Endothelial cell of umbilical vein (primary cell): ENCODE measurements around the gene LMAN1L. TPM values are rescaled to one million over a fixed set of nuclear protein-coding genes. Genes with fewer than 3 reads are reported as not detected.
A peak's percentile ranks its signal among the peaks of the same experiment; 100 is the strongest.

Source experiments
- BruUV-seq: library from RNA; stranded (reverse); fragments of 400-500 nt; replicated peaks from 2 replicates; lab custom pipeline; 2021; lab: Mats Ljungman, UMichigan
- CTCF ChIA-PET: fragments of 300-600, 350-600 bp; sonication (Branson Sonifier 250); formaldehyde crosslinking; loops from one replicate; lab custom pipeline; 2021; ENCODE audit warnings: antibody characterized with exemption, inconsistent platforms; lab: Charles Lee
- POLR2A ChIA-PET: fragments of 300-600, 350-600 bp; sonication (Branson Sonifier 250); formaldehyde crosslinking; loops from one replicate; lab custom pipeline; 2021; ENCODE audit warnings: antibody characterized with exemption, inconsistent platforms; lab: Charles Lee
- DNase-seq: peaks from one replicate; pipeline ENCODE4 v3.0.0-alpha.2; 2011; ENCODE audit warnings: low read depth, low spot score
- FAIRE-seq: peaks from 2 replicates; lab custom pipeline; 2011; peaks lifted over from hg19 to GRCh38; lab: Jason Lieb, UNC
- H2AFZ ChIP-seq: 2 replicates; pipeline ENCODE4 v1.6.0; 2012; ENCODE audit warnings: low read depth, low read length, control low read depth, inconsistent platforms
- H3K27ac ChIP-seq: 2 replicates; pipeline ENCODE4 v1.5.1; 2011; ENCODE audit warnings: low read depth, mild to moderate bottlenecking, control low read depth, low read length, moderate library complexity; ENCODE audit not compliant: insufficient read depth
- H3K27me3 ChIP-seq, 2 experiments: 2 replicates each; pipeline versions ENCODE4 v1.6.0 to v1.6.1; 2011; ENCODE audit warnings: low read length in 2 of 2, mixed read lengths in 1 of 2; ENCODE audit not compliant: control insufficient read depth in 2 of 2, insufficient read depth in 2 of 2
- H3K36me3 ChIP-seq, 2 experiments: 2 replicates in 1 of 2; 3 replicates in 1 of 2; pipeline ENCODE4 v1.5.1; 2011; ENCODE audit warnings: low read length in 2 of 2, mild to moderate bottlenecking in 1 of 2, moderate library complexity in 1 of 2; ENCODE audit not compliant: control insufficient read depth in 2 of 2, insufficient read depth in 2 of 2; ENCODE audit errors: extremely low read depth in 1 of 2
- H3K4me1 ChIP-seq: 3 replicates; pipeline ENCODE4 v1.5.1; 2011; ENCODE audit warnings: mild to moderate bottlenecking, low read length; ENCODE audit not compliant: control insufficient read depth, insufficient read depth; ENCODE audit errors: extremely low read depth
- H3K4me2 ChIP-seq: 2 replicates; pipeline ENCODE4 v1.6.1; 2011; ENCODE audit warnings: low read length, control low read depth, mixed read lengths; ENCODE audit not compliant: insufficient read depth
- H3K4me3 ChIP-seq, 3 experiments: fragments of 200-600 bp in 1 of 3; sonication (generic), shearing (Covaris generic) in 1 of 3; replicated peaks in 1 of 3; 2 replicates each; pipeline ENCODE4 v1.5.1; 2011 to 2016; ENCODE audit warnings: control low read depth in 3 of 3, low read length in 3 of 3, mild to moderate bottlenecking in 2 of 3, inconsistent platforms in 1 of 3, low read depth in 1 of 3, moderate library complexity in 1 of 3; ENCODE audit not compliant: insufficient read depth in 1 of 3
- H3K79me2 ChIP-seq: 2 replicates; pipeline ENCODE4 v1.6.0; 2012; ENCODE audit warnings: low read length, inconsistent platforms; ENCODE audit not compliant: control insufficient read depth, insufficient read depth
- H3K9ac ChIP-seq: replicated peaks from 2 replicates; pipeline ENCODE3; 2011; ENCODE audit warnings: low read length, control low read depth; ENCODE audit not compliant: insufficient read depth; ENCODE audit errors: extremely low read depth
- H3K9me1 ChIP-seq: replicated peaks from 3 replicates; pipeline ENCODE4 v1.6.0; 2011; ENCODE audit warnings: mild to moderate bottlenecking, low read length; ENCODE audit not compliant: control insufficient read depth, insufficient read depth; ENCODE audit errors: extremely low read depth
- H3K9me3 ChIP-seq: replicated peaks from 2 replicates; pipeline ENCODE4 v1.5.1; 2012; ENCODE audit warnings: low read length, inconsistent platforms; ENCODE audit not compliant: control insufficient read depth, insufficient read depth
- H4K20me1 ChIP-seq: replicated peaks from 2 replicates; pipeline ENCODE3; 2011; ENCODE audit warnings: mild to moderate bottlenecking, low read length; ENCODE audit not compliant: control insufficient read depth, insufficient read depth; ENCODE audit errors: extremely low read depth
- CTCF ChIP-seq, 2 donors: IDR thresholded peaks; 1 replicate in 1 of 2; 2 replicates in 1 of 2; pipeline ENCODE4 v1.5.1; 2011; ENCODE audit warnings: low read length in 2 of 2, mild to moderate bottlenecking in 2 of 2, moderate library complexity in 2 of 2, control low read depth in 1 of 2, inconsistent platforms in 1 of 2, low read depth in 1 of 2; ENCODE audit not compliant: insufficient read depth in 1 of 2; ENCODE audit errors: extremely low read depth in 1 of 2
- FOS ChIP-seq: IDR thresholded peaks from 2 replicates; pipeline ENCODE4 v1.6.1; 2011; ENCODE audit warnings: mild to moderate bottlenecking, low read length, moderate library complexity, borderline replicate concordance; ENCODE audit not compliant: insufficient read depth
- GATA2 ChIP-seq: IDR thresholded peaks from 2 replicates; pipeline ENCODE4 v1.7.0; 2011; ENCODE audit warnings: low read depth, mild to moderate bottlenecking, moderate library complexity, mixed read lengths, low read length; ENCODE audit not compliant: insufficient read length, insufficient read depth
- MYC ChIP-seq: IDR thresholded peaks from one replicate; pipeline ENCODE4 v1.6.1; 2011; ENCODE audit warnings: mild to moderate bottlenecking, low read depth, low read length
- POLR2AphosphoS5 ChIP-seq: IDR thresholded peaks from 2 replicates; pipeline ENCODE4 v1.6.1; 2012; ENCODE audit warnings: low read depth, mild to moderate bottlenecking, control low read depth, low read length, moderate library complexity; ENCODE audit not compliant: insufficient read depth
- dilution Hi-C: fragments of 300-500 bp; cut with MboI; formaldehyde crosslinking; loops from one replicate; pipeline ENCODE4 v1.15.0; 2019; ENCODE audit warnings: low sequenced_read_pairs; ENCODE audit not compliant: extremely low pct_ligation_motif_present
- intact Hi-C: fragments of 100-400 bp; cut with micrococcal nuclease; formaldehyde crosslinking; loops from one replicate; pipeline ENCODE4 v1.10.0; 2022
- polyA plus RNA-seq, 4 experiments: library from polyadenylated mRNA; depleted of rRNA in 3 of 4; stranded (reverse) in 3 of 4; unstranded in 1 of 4; fragments of >200 nt; gene quantifications; 2 replicates each; pipeline versions ENCODE4 v1.2.1 to v1.2.3, GENCODE V29; 2011 to 2012; ENCODE audit warnings: missing spikeins in 1 of 4
- total RNA-seq: library from RNA; stranded (reverse); gene quantifications from 2 replicates; pipeline ENCODE4 v1.2.3, GENCODE V29; 2021

The LMAN1L gene
- total and polyA plus RNA-seq, 2 donors (not counting 3 experiments of a cell fraction or from before 2014, with no cell fraction given): not detected

- Histone ChIP-seq H3K4me3 (no peak overlapping the region), H3K9me1 (no peaks in the 10 kb centered on the region), H3K36me3 (no peaks in the 10 kb centered on the region), H3K27me3 (peaks cover 0 to 2% of the 10 kb centered on the region in 2 experiments), H4K20me1 (no peaks in the 10 kb centered on the region), H3K9ac (no peak overlapping the region), H2AFZ (no peak overlapping the region), H3K27ac (no peak overlapping the region), H3K9me3 (no peaks in the 10 kb centered on the region), H3K4me2 (no peak overlapping the region), H3K79me2 (no peaks in the 10 kb centered on the region), H3K4me1 (peaks cover 4% of the 10 kb centered on the region)
- POLR2A ChIA-PET: no interaction called here
- no peak for DNase-seq
- no TSS peak for BruUV-seq
- intact Hi-C loops (loop anchor here (1.0 to 10.0 kb wide), 4 partner anchors 71 to 392 kb away; partner anchors contain the start of genes ARID3B and EDC3), dilution Hi-C loops (loop anchor here (25.0 kb wide), 1 partner anchor 130 kb away; no protein-coding TSS in a partner anchor)
- CTCF ChIA-PET: interaction anchor here (0.6 to 6.8 kb wide), 31 partner anchors 8 to 456 kb away, joined by 3 to 696 read pairs (median 9); partner anchors contain the start of genes CLK3, CSK, CYP1A1 and RPP25
- TF ChIP-seq MYC: no peak
- TF ChIP-seq GATA2: no peak
- no peak for TF ChIP-seq POLR2AphosphoS5
- no peak for FAIRE-seq
These were observed 45.2 kb upstream of the LMAN1L start for GRCh38 chr15:74767167-74768098.

GRCh38 chr15:74768099-74768770, 44.4 kb upstream of the LMAN1L start:
- DNase-seq: peak; percentile 17
- dilution Hi-C loops (loop anchor here (25.0 kb wide), 1 partner anchor 131 kb away; no protein-coding TSS in a partner anchor), intact Hi-C loops (loop anchor here (1.0 to 10.0 kb wide), 4 partner anchors 71 to 393 kb away; partner anchors contain the start of genes ARID3B and EDC3)
- Histone ChIP-seq H3K9me3 (no peaks in the 10 kb centered on the region), H3K27me3 (peaks cover 0 to 2% of the 10 kb centered on the region in 2 experiments), H3K4me1 (peaks cover 2% of the 10 kb centered on the region), H4K20me1 (no peaks in the 10 kb centered on the region), H3K4me2 (peak overlapping the region; percentile 48), H3K27ac (no peak overlapping the region), H3K9me1 (no peaks in the 10 kb centered on the region), H3K36me3 (no peaks in the 10 kb centered on the region), H3K4me3 (no peak overlapping the region), H3K9ac (no peak overlapping the region), H2AFZ (peak overlapping the region; percentile 73), H3K79me2 (no peaks in the 10 kb centered on the region)
- TF ChIP-seq FOS (no peak), CTCF (IDR thresholded peaks at IDR 0.05; ENCODE audit: extremely low read depth in 1 of 2, insufficient read depth in 1 of 2, low read depth in 1 of 2, low read length in 2 of 2) (peak in 1 of 2 donors; percentile 8)
- BruUV-seq: no TSS peak
- no peak for FAIRE-seq
- ChIA-PET CTCF (interaction anchor here (0.6 to 6.8 kb wide), 50 partner anchors 9 to 457 kb away, joined by 3 to 696 read pairs (median 6); partner anchors contain the start of genes CLK3, CSK, CYP11A1 and CYP1A1), POLR2A (no interaction called here)
